GM18520 (cell line): ENCODE data around the gene DMRTA2.

ENCODE experiments used
- ATAC-seq: cut with Tn5 transposase; IDR thresholded peaks from one replicate; pipeline ENCODE4 v1.9.1; 2021; ENCODE audit not compliant: unreplicated experiment

The DMRTA2 gene

GRCh38 chr1:50422946-50423669, at the start of gene DMRTA2:
DMRTA2 (minus strand) TSS chr1:50423443; CDS start chr1:50421536, 1,907 bp downstream.
- no peak for ATAC-seq

GRCh38 chr1:50471967-50472366, 48.7 kb upstream of the DMRTA2 start:
- no peak for ATAC-seq

GRCh38 chr1:50462964-50463363, 39.7 kb upstream of the DMRTA2 start:
- ATAC-seq: no peak

- no peak for ATAC-seq
Measured at GRCh38 chr1:50458507-50458906, 35.3 kb upstream of the DMRTA2 start.

GRCh38 chr1:50454911-50455310, 31.7 kb upstream of the DMRTA2 start:
- no peak for ATAC-seq

GRCh38 chr1:50453266-50453665, 30.0 kb upstream of the DMRTA2 start:
- no peak for ATAC-seq

GRCh38 chr1:50452700-50453099, 29.5 kb upstream of the DMRTA2 start:
- no peak for ATAC-seq

GRCh38 chr1:50450861-50451653, 27.8 kb upstream of the DMRTA2 start:
- ATAC-seq: no peak

- ATAC-seq: no peak
Measured at GRCh38 chr1:50447961-50448360, 24.7 kb upstream of the DMRTA2 start.

GRCh38 chr1:50441183-50441582, 17.9 kb upstream of the DMRTA2 start:
- ATAC-seq: no peak

- no peak for ATAC-seq
Measured at GRCh38 chr1:50438945-50439344, 15.7 kb upstream of the DMRTA2 start.

GRCh38 chr1:50436489-50436888, 13.2 kb upstream of the DMRTA2 start:
- ATAC-seq: no peak

GRCh38 chr1:50430010-50430405, 6.8 kb upstream of the DMRTA2 start:
- ATAC-seq: no peak

GRCh38 chr1:50427818-50428779, 4.9 kb upstream of the DMRTA2 start:
- ATAC-seq: no peak

- no peak for ATAC-seq
Measured at GRCh38 chr1:50427086-50427817, 4.0 kb upstream of the DMRTA2 start.

- ATAC-seq: no peak
Measured at GRCh38 chr1:50426702-50427085, 3.5 kb upstream of the DMRTA2 start.

GRCh38 chr1:50426108-50426700, 3.0 kb upstream of the DMRTA2 start:
- ATAC-seq: no peak

GRCh38 chr1:50425376-50426107, 2.3 kb upstream of the DMRTA2 start:
- ATAC-seq: no peak

GRCh38 chr1:50424884-50425375, 1.7 kb upstream of the DMRTA2 start:
- no peak for ATAC-seq
